Left colon (tissue), 2 donors: ENCODE data around the gene NID1. TPM values are rescaled to one million over a fixed set of nuclear protein-coding genes. Genes with fewer than 3 reads are reported as not detected.

Source experiments
- ATAC-seq: fragments of 200-7000 bp; cut with Tn5 transposase; one replicate; pipeline ENCODE4 v1.9.1; 2020; ENCODE audit warnings: mild to moderate bottlenecking, moderate library complexity
- DNase-seq, 2 donors: peaks; one replicate each; pipeline ENCODE4 v3.0.0-alpha.2; 2020
- intact Hi-C, 2 donors: fragments of 100-400 bp; cut with DNase I in 1 of 2; cut with micrococcal nuclease in 1 of 2; formaldehyde crosslinking; loops; one replicate each; pipeline versions ENCODE4 v1.11.2 to v1.14.0; 2022; cut with DNase I, micrococcal nuclease
- total RNA-seq, 2 donors: library from RNA; stranded (reverse); fragmentation: NEBNext Ultra II Directional; extraction: Animal tissue kit (Norgen Biotek cat#: 25700); gene quantifications; one replicate each; pipeline ENCODE4 v1.2.1, GENCODE V29; 2021
- donor health status: DM: no; HTN: no; CAD: no.
- donor health status: DM: yes; HTN: yes; CAD: no.

NID1 gene
- total RNA-seq, 2 donors from 2014 or later, result 12.1 to 24.6 TPM

DNA sequence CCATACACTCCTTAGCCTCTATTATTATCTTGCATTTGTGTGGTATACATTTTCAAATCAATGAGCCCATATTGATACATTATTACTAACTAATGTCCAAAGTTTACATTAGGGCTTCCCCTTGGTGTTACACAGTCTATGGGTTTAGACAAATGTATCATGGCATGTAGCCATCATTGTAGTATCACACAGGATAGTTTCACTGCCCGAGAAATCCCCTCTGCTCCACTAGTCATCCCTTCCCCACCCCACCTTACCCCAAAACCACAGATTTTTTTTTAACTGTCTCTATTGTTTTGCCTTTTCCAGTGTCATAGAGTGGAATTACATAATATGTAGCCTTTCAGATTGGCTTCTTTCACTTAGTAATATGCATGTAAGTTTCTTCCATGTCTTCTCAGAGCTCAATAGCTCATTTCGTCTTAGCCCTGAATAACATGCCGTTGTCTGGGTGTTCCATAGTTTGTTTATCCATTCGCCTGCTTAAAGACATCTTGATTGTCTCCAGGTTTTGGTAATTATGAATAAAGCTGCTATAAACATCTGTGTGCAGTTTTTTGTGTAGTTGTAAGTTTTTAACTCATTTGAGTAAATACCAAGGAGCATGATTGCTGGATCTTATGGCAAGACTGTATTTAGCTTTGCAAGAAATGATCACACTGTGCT is 111.8 kb downstream of the NID1 start:
- DNase-seq (no peak), ATAC-seq (no peak)
- intact Hi-C loops, result no loop called here

GRCh38 chr1:235951661-235952060 is 113.2 kb downstream of the NID1 start:
- intact Hi-C loops, result no loop called here
- DNase-seq, result no peak
- ATAC-seq, result no peak

DNA sequence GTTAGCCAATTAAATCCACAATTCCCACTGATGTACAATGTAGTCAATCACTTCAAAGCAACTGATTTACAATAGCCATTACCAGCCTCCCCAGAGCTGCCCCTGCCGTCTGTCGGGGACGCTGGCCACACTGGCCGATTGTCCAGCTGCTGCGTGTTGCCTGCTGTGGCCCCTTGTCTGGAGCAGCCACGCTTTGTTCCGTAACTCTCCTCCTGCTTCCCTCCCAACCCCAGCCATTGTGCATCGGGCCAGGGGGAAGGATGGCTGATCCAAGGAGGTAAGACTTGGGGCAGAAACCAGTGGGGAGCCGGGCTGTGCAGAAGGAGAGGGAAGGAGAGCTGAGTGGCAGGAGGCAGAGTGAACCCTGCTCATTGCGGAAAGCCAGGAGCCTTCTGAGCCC is 114.6 kb downstream of the NID1 start:
- intact Hi-C loops, result no loop called here
- DNase-seq, result no peak
- no peak for ATAC-seq

DNA sequence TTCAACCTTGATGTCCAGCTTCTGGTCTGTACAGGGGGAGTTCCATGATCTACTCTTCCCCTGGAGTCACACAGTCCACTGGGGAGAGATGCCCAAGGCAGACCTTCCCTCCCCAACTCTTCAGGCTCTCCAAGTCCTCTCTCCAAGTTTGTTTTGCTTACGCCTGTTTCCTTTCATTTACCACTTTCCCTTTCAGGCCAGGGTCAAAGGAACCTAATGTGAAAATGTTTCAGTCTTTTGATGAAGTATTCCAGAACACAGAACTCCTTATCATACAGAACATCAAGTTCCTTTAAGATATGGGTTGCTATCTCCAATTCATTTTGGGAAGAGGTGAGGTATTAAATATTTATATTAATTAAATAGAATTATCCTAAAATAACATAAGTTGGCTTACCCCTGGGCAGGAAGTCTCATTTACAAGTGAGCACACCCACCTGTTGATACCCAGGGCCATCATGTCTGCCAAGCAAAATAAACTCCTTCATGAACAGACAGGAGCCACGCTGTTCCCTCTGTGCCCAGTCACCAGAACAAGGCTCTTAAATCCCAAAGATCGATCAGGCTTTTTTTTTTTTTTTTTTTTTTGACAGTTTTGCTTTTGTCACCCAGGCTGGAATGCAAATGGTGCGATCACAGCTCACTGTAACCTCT is 116.0 kb downstream of the NID1 start:
- no peak for ATAC-seq
- DNase-seq, result no peak
- intact Hi-C loops, result no loop called here

- ATAC-seq (no peak), DNase-seq (no peak)
- intact Hi-C loops, result no loop called here
These were observed 116.9 kb downstream of the NID1 start for GRCh38 chr1:235947989-235948388.

- no peak for ATAC-seq
- intact Hi-C loops, result no loop called here
These were observed 118.3 kb downstream of the NID1 start for GRCh38 chr1:235946571-235946981.

GRCh38 chr1:235945775-235946570 is 118.9 kb downstream of the NID1 start:
- intact Hi-C loops, result no loop called here
- peak in 1 of 2 donors; percentile 28 for DNase-seq
- no peak for ATAC-seq

More at GRCh38 chr1:235946571-235946981, 118.3 kb downstream of the NID1 start:
- no peak for DNase-seq

DNA sequence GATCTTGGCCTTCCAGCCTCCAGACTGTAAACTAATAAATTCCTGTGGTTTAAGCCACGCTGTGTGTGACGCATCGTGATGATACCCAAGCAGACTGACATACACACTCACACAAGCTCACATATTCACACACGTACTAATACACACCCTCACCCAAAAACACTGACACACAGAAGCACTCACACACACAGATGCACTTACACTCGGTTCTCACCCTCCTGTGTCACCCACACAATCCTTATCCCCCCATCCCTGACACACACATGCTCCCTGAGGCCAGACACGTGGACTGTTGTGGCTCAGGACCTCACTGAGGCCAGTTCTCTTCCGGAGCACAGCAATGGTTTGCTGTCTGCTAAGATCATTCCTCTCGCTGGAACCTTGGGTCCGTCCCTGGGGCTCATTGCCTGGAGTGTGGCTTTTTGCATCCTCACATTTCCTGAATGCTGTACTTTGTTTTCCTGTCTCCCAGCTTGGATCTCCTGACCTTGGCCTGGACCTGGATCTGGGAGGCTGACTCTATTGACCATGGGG is 121.2 kb downstream of the NID1 start:
- no peak for ATAC-seq
- intact Hi-C loops, result no loop called here
- DNase-seq, result no peak

DNA sequence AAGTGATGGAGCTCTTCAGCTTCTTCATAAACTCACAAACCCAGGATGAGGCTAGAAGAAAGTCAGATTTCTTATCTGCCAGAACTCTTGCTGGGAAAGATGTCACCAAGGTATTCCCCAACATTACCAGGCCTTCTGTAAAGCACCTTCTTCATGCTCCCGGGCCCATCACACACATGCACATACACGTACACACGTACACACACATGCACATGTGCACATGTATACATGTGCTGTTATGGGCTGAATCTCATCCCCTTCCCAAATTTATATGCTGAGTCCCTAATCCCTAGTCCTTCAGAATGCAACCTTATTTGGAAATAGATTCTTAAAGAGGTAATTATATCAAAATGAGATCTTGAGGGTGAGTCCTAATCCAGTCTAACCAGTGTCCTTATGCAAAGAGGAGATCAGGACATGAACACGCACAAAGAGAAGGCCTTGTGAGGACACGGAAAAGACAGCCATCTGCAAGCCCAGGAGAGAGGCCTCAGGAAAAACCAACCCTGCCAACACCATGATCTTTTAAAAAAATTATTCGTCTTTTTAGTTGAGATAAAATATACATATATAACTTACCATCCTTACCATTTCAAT is 121.8 kb downstream of the NID1 start:
- ATAC-seq, result no peak
- DNase-seq, result no peak
- intact Hi-C loops, result no loop called here

DNA sequence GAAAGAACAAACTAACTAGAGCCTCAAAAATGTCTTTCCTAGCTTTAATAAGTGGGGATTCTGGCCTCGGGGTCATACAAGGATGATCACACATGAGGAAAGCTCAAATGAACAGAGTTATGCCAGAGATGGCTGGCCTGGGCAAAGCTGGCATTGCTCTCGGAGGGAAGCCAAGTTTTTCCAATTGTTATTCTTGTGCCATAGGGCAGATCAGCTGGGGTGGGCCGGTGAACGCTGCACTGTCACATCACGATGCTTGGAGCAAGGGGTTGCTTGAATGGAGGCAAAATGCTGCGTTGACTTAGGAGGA is 122.3 kb downstream of the NID1 start:
- DNase-seq, result peak in 1 of 2 donors; percentile 8
- intact Hi-C loops, result no loop called here
- no peak for ATAC-seq

GRCh38 chr1:235941876-235942624 is 122.8 kb downstream of the NID1 start:
- intact Hi-C loops, result no loop called here
- DNase-seq (peak in 1 of 2 donors; percentile 18), ATAC-seq (no peak)

GRCh38 chr1:235940285-235940684 is 124.6 kb downstream of the NID1 start:
- ATAC-seq (no peak), DNase-seq (peak in 1 of 2 donors; percentile 22)
- intact Hi-C loops, result no loop called here

DNA sequence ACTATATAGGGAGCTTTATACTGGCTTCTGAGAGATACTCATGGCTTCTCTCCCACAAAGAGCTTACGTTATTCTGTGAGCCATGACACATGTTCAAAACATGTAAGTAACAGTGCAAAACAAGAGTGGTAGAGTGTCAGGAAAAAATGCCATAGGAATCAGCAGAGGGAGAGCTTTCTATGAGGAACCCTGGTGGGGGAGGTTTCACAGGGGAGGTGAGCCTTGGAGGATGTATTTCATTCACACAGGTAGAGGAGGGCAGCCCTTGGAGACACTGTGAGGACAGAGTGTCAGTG is 125.5 kb downstream of the NID1 start:
- intact Hi-C loops, result no loop called here
- ATAC-seq (no peak), DNase-seq (peak in 1 of 2 donors; percentile 4)

DNA sequence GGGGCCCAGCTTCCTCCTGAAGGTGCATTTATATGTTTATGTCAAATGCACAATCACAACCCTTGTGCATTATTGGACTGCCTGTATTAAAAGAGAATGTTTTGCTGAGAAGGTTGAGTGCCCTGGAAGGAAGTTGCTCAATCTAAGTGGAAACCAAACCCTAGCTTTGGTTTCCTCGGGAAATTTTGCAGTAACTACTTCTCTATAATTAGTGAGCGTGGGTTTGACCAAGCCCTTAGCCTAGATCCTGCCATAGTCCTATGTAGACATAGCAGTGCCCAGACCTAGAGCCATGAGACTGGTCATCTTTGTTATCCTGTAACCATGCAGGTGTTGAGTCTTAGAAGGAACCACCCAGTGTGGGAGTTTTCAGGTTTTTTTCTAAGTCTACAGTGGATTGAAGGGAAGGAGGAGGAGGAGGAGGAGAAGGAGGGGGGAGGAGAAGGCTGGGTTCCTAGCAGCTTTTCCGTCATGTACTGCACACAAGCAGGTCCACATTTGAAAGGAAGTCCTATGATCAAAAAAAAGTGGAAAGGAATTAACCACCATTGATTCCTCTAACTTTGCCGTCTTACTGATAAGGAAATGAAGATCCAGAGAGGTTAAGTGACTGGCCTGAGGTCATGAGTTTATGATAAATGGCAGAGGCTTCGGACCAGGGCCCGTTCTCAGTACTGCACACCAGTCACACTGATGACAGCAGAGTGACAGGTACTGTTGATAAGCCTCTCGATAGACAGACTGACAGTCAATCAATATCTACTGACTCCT is 126.0 kb downstream of the NID1 start:
- ATAC-seq (no peak), DNase-seq (peak in 1 of 2 donors; percentile 3)
- intact Hi-C loops, result no loop called here

- DNase-seq (no peak), ATAC-seq (no peak)
- intact Hi-C loops, result no loop called here
These were observed 127.8 kb downstream of the NID1 start for GRCh38 chr1:235937123-235937522.

DNA sequence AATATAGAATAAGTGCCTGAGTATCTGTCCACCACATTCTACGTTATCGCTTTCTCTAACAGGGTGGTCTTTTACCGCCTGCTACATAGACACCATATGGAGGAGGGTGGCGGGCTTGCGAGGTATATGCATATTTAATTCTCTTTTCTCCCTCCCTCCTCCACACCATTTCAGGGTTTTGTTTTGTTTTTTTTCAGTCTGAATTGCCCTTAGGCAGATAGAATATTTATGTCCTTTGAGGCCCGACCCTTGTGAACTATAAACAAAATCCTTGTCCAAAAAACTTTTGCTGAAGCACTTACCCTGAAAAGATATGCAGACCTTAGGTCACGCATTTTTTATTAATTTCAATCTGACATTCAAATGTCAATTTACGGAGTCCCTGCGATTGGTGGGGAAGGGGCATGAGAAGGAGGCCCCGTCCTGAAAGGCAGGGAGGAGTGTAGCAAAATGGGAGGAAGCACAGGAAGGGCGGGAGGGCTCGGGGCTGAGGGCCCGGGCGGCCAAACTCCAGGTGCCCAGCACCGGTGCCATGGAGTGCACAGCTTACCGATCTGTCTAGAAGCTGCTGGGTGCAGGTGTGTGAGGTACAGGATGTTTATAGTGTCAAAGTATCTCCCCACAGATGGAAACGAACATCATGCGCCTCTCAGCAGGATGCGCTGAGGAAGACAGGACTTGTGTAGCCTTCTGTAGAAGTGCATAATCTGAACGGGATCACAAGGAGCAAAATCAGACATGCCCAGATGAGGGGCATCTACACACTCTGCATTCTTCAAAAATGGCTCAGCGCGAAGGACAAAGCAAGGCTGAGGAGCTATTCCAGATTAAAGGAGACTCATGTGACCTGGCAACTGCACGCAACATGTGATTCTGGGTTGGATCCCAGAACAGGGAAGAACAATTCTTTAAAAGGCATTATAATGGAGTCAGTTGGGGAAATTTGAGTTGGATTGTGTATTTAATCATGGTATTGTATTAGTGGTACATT is 129.4 kb downstream of the NID1 start:
- ATAC-seq (no peak), DNase-seq (peak in 1 of 2 donors; percentile 23)
- intact Hi-C loops, result no loop called here

DNA sequence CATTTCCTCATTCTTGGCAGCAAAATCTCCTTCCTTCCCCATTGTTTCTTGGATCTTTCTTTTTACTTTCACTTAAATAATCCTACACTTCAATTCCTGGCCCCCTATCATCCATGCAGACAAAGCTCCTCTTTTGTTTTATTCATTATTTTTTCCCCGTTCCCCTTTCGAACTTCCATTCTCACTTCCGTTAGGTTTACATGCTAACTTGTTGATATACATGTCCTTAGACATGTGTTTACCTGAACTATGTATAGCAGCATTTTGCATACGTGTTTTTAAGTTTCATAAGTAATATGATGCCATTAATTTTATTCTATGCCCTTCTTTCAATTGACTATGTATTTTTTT is 131.1 kb downstream of the NID1 start:
- ATAC-seq (no peak), DNase-seq (no peak)
- intact Hi-C loops, result no loop called here
